Prostate gland (tissue), 2 donors: ENCODE data around the gene GPX6. TPM values are rescaled to one million over a fixed set of nuclear protein-coding genes. Genes with fewer than 3 reads are reported as not detected.
A peak's percentile ranks its signal among the peaks of the same experiment; 100 is the strongest.

Experiments used
- DNase-seq: peaks from one replicate; pipeline ENCODE4 v3.0.0-alpha.2; 2019; ENCODE audit warnings: low spot score
- H3K27ac ChIP-seq, 2 donors: fragments of 200-600 bp; sonication (generic); 2 replicates each; pipeline ENCODE4 v1.5.1; 2017 to 2019
- H3K27me3 ChIP-seq: fragments of 200-600 bp; sonication (generic); replicated peaks from 2 replicates; pipeline ENCODE4 v1.5.1; 2019; ENCODE audit not compliant: insufficient read depth
- H3K36me3 ChIP-seq, 2 donors: fragments of 200-600 bp; sonication (generic); 1 replicate in 1 of 2; 2 replicates in 1 of 2; pipeline versions ENCODE4 v1.5.1 to v1.8.1; 2017 to 2019
- H3K4me1 ChIP-seq: fragments of 200-600 bp; sonication (generic); replicated peaks from 2 replicates; pipeline ENCODE4 v1.5.1; 2019
- H3K4me3 ChIP-seq, 2 donors: fragments of 200-600 bp; sonication (generic); 2 replicates each; pipeline ENCODE4 v1.5.1; 2017 to 2019
- H3K9me3 ChIP-seq: fragments of 200-600 bp; sonication (generic); 2 replicates; pipeline ENCODE4 v1.5.1; 2017
- POLR2A ChIP-seq: fragments of 450-650 bp; IDR thresholded peaks from one replicate; pipeline ENCODE4 v1.6.1; 2016; ENCODE audit warnings: antibody characterized with exemption, mild to moderate bottlenecking
- POLR2AphosphoS5 ChIP-seq: sonication (generic); formaldehyde crosslinking; IDR thresholded peaks from one replicate; pipeline ENCODE4 v1.6.1; 2017; ENCODE audit warnings: antibody characterized with exemption
- WGBS: methylation state at CpG from one replicate; pipeline ENCODE4 v1.1.5; 2018; 5-methylcytosine and 5-hydroxymethylcytosine counted together
- intact Hi-C: fragments of 100-400 bp; cut with DNase I; formaldehyde crosslinking; loops from one replicate; pipeline ENCODE4 v1.14.2; 2022
- total RNA-seq, 2 donors: library from RNA; depleted of rRNA; stranded (reverse); fragments of >200 nt; gene quantifications; one replicate each; pipeline ENCODE4 v1.1.0, GENCODE V29; 2016
- TF ChIP-seq, protein P1 (sequence below), 4 experiments: fragments of 200-600 bp in 2 of 4; fragments of 450-650 bp in 2 of 4; sonication (generic) in 2 of 4; IDR thresholded peaks; 1 replicate in 3 of 4; 2 replicates in 1 of 4; pipeline ENCODE4 v1.5.1; 2016 to 2019; ENCODE audit warnings: antibody characterized with exemption in 4 of 4, mild to moderate bottlenecking in 2 of 4, moderate library complexity in 2 of 4

Gene GPX6
- total RNA-seq, 2 donors from 2014 or later: 0.40 TPM; not detected in 1

DNA sequence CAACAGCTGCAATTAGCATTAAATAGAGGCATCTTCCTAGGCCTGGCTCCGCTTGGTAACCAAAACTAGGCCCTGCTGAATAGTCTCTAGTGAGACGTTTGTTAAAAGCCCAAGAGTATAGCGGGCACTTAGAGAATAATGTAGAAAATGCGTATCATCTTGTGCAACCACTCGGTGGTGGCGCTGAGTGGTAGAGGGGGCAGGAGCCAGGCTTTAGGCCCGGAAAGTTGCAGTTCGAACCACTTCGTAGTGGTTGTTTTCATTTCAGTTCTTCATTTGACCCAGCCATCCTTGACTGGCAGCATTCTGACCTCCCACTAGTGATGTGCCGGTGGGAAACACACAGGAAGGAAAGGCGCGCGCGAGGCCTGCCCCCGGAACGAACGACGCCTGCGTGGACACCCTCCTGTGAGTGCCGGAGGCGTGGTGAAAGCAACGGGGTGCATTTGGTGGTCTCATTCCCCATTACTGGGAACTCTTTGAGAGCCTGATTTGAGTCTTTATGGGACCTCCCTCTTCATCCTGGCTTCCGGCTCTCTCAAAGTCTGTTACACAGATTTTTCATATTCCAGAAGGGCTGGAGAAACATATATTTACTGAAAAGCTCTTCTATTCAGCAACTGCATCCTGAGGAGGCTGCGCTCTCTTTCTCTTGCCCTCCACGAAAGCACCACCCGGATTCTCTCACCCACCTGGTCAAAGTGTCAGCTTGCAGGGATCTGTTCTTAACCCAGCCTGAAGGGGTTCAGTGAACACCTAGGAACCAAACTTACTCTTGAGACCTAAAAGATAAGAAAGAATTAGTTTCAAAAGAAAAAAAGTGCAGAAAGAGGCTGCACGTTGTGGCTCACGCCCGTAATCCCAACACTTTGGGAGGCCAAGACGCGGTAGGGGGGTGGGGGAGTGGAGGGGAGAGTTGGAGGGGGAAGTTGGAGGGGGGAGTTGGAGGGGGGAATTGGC lies 28.3 kb upstream of the GPX6 start:
- WGBS: 37% methylated on average over 31 of the region's 31 CpGs
- Histone ChIP-seq H3K9me3 (no peaks in the 10 kb centered on the region), H3K4me1 (no peaks in the 10 kb centered on the region), H3K27me3 (peaks cover 3% of the 10 kb centered on the region), H3K36me3 (no peaks in the 10 kb centered on the region), H3K27ac (no peak overlapping the region), H3K4me3 (no peak overlapping the region)
- DNase-seq: no peak
- intact Hi-C loops: no loop called here
- no peak for TF ChIP-seq POLR2A
- no peak for TF ChIP-seq POLR2AphosphoS5
- TF ChIP-seq, protein P1, sequence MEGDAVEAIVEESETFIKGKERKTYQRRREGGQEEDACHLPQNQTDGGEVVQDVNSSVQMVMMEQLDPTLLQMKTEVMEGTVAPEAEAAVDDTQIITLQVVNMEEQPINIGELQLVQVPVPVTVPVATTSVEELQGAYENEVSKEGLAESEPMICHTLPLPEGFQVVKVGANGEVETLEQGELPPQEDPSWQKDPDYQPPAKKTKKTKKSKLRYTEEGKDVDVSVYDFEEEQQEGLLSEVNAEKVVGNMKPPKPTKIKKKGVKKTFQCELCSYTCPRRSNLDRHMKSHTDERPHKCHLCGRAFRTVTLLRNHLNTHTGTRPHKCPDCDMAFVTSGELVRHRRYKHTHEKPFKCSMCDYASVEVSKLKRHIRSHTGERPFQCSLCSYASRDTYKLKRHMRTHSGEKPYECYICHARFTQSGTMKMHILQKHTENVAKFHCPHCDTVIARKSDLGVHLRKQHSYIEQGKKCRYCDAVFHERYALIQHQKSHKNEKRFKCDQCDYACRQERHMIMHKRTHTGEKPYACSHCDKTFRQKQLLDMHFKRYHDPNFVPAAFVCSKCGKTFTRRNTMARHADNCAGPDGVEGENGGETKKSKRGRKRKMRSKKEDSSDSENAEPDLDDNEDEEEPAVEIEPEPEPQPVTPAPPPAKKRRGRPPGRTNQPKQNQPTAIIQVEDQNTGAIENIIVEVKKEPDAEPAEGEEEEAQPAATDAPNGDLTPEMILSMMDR (IDR thresholded peaks at IDR 0.05): no peak

DNA sequence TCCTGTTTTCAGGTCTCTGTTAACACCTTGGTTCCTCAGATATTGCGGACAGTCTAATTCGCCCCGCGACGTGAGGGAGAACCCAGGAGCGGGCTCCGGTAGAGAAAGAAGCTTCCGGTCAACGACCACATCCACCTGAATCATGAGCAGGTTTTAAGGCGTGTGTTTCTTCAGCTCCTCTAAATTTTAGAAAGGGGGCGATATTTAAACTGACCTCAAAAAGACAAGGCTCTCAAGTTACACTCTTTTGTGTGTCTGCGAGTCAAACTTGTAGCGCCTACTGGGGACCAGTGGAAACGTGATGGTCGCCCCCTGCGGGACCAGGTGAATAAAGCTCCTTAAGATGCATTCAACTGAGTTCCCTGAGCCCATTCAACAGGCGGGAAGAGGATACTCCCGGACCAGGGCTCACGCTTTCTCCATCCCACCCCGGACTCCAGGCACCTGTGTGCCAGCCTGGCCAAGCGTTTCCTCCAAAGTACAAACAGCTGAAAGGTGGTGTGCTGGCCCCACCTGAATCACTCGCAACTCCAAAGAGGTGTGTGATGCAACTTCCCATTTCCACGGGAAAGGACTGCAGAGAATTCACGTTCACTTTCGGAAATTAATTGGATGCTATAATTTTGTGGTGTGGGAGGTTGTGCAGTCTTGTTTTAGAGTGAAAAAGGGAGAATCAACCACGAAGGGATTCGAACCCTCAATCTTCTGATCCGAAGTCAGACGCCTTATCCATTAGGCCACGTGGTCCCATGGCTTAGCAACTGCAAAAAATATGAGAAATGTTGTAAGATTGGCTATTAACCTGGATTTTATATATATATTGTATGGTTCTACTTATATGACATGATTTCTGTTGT lies 27.1 kb upstream of the GPX6 start:
- peak; percentile 5 for TF ChIP-seq POLR2AphosphoS5
- TF ChIP-seq, protein P1 (IDR thresholded peaks at IDR 0.05): peak in 2 of 4 experiments; percentile 22 to 39
- no peak for TF ChIP-seq POLR2A
- 3% methylated on average over 30 of the region's 30 CpGs for WGBS
- no peaks in the 10 kb centered on the region for H3K4me1 ChIP-seq
- no peaks in the 10 kb centered on the region for H3K9me3 ChIP-seq
- H3K4me3 ChIP-seq: peak overlapping the region; percentile 6 to 10
- H3K27me3 ChIP-seq: peaks cover 3% of the 10 kb centered on the region
- H3K27ac ChIP-seq: peak overlapping the region in 1 of 2 donors; percentile 10
- DNase-seq: peak; percentile 41
- intact Hi-C loops: no loop called here
- H3K36me3 ChIP-seq: no peaks in the 10 kb centered on the region

DNA sequence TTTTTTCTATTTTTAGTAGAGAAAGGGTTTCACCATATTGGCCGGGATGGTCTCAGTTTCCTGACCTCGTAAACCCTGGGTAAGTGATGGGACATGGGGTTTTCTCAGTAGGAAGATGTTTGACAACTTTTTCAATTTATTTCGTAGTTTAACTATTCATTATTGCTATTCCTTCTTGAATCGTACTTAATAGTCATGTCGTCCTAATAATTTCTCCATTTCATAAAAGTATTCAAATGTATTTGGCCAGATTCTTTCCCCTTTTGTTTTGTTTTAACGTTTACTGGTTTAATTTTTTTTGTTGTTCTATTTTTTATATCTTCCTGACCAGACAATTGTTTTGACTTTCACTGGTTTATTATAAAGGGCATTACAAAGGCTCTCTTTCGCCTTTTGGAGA lies 26.4 kb upstream of the GPX6 start:
- Histone ChIP-seq H3K9me3 (no peaks in the 10 kb centered on the region), H3K36me3 (no peaks in the 10 kb centered on the region), H3K4me1 (no peaks in the 10 kb centered on the region), H3K27ac (peak overlapping the region in 1 of 2 donors; percentile 10), H3K27me3 (peaks cover 3% of the 10 kb centered on the region), H3K4me3 (peak overlapping the region; percentile 6 to 10)
- TF ChIP-seq, protein P1 (IDR thresholded peaks at IDR 0.05): no peak
- TF ChIP-seq POLR2A (no peak), POLR2AphosphoS5 (no peak)
- intact Hi-C loops: no loop called here
- WGBS: 52% methylated on average over 7 of the region's 7 CpGs
- DNase-seq: no peak

DNA sequence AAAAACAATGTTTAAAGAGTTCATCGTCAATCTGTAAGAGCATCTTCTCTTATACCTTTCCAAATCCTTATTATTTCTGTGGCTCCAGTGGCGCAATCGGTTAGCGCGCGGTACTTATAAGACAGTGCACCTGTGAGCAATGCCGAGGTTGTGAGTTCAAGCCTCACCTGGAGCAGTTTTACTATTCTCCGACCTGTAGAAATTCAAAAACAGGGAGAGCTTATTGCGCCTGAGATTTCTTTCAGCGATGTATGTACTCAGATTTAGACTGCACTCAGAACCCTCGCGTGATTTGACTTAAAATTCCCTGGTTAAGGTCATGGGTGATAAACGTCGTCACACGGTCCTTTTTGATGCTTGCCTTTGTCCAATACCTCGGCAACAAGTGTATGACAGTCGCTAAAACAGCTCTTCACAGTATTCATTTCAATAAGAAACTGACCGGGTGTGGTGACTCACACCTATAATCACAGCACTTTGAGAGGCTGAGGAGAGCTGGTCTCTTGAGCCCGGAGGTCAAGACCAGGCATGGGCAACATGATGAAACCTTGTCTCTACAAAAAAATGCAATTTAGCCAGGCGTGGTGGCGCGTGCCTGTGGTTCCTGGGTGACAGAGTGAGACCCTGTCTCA lies 22.0 kb upstream of the GPX6 start:
- H3K27ac ChIP-seq: no peak overlapping the region
- intact Hi-C loops: no loop called here
- no peaks in the 10 kb centered on the region for H3K4me1 ChIP-seq
- no peak overlapping the region for H3K4me3 ChIP-seq
- 53% methylated on average over 22 of the region's 22 CpGs for WGBS
- H3K27me3 ChIP-seq: no peaks in the 10 kb centered on the region
- DNase-seq: no peak
- H3K9me3 ChIP-seq: no peaks in the 10 kb centered on the region
- H3K36me3 ChIP-seq: no peaks in the 10 kb centered on the region
- TF ChIP-seq, protein P1 (IDR thresholded peaks at IDR 0.05): no peak
- no peak for TF ChIP-seq POLR2AphosphoS5
- TF ChIP-seq POLR2A: no peak
